GM23338 (cell line): ENCODE results near the gene MORC1. TPM values are rescaled to one million over a fixed set of nuclear protein-coding genes. Genes with fewer than 3 reads are reported as not detected.

ENCODE experiments used
- ATAC-seq: fragments of 200-7000 bp; cut with Tn5 transposase; 3 replicates; pipeline ENCODE4 v1.9.1; 2020
- DNase-seq: peaks from one replicate; pipeline ENCODE4 v3.0.0-alpha.2; 2015; ENCODE audit warnings: low spot score
- H2AFZ ChIP-seq: fragments of 200-600 bp; sonication (generic); 2 replicates; pipeline ENCODE4 v1.8.0; 2016; ENCODE audit warnings: antibody characterized with exemption, mild to moderate bottlenecking, moderate library complexity
- H3F3A ChIP-seq: fragments of 200-600 bp; sonication (generic); replicated peaks from 2 replicates; pipeline ENCODE4 v1.8.0; 2017; ENCODE audit warnings: antibody characterized with exemption, mixed run types, low read depth
- H3K27ac ChIP-seq: fragments of 200-600 bp; sonication (generic); 2 replicates; pipeline ENCODE4 v1.6.1; 2016; ENCODE audit warnings: low read depth
- H3K27me3 ChIP-seq: fragments of 200-600 bp; sonication (generic); 2 replicates; pipeline ENCODE4 v1.8.0; 2016; ENCODE audit warnings: mild to moderate bottlenecking, mixed run types, moderate library complexity; ENCODE audit not compliant: insufficient read depth
- H3K36me3 ChIP-seq: fragments of 200-600 bp; sonication (generic); 2 replicates; pipeline ENCODE4 v1.8.0; 2016; ENCODE audit warnings: mild to moderate bottlenecking; ENCODE audit not compliant: insufficient read depth
- H3K4me1 ChIP-seq: fragments of 200-600 bp; sonication (generic); 2 replicates; pipeline ENCODE4 v1.8.0; 2016; ENCODE audit warnings: mild to moderate bottlenecking, moderate library complexity; ENCODE audit not compliant: insufficient read depth
- H3K4me2 ChIP-seq: fragments of 200-600 bp; sonication (generic); 2 replicates; pipeline ENCODE4 v1.7.1; 2017; ENCODE audit warnings: mixed run types
- H3K4me3 ChIP-seq: fragments of 200-600 bp; sonication (generic); 2 replicates; pipeline ENCODE4 v1.6.1; 2016; ENCODE audit warnings: mixed run types
- H3K79me2 ChIP-seq: fragments of 200-600 bp; sonication (generic); replicated peaks from 2 replicates; pipeline ENCODE4 v1.8.0; 2017; ENCODE audit warnings: mild to moderate bottlenecking; ENCODE audit not compliant: insufficient read depth
- H3K9me2 ChIP-seq: fragments of 200-600 bp; sonication (generic); 2 replicates; pipeline ENCODE4 v1.8.0; 2017; ENCODE audit not compliant: insufficient read depth
- H4K20me1 ChIP-seq: fragments of 200-600 bp; sonication (generic); replicated peaks from 2 replicates; pipeline ENCODE4 v1.8.0; 2017; ENCODE audit warnings: mild to moderate bottlenecking; ENCODE audit not compliant: insufficient read depth
- H3K27ac Mint-ChIP-seq: 2 replicates; pipeline ENCODE4 v1.8.0; 2020; ENCODE audit warnings: inconsistent platforms, mild to moderate bottlenecking, moderate library complexity, mixed read lengths
- H3K27me3 Mint-ChIP-seq: 3 replicates; pipeline ENCODE4 v1.8.0; 2022; ENCODE audit warnings: low read depth, mild to moderate bottlenecking, moderate library complexity, mixed read lengths, inconsistent platforms; ENCODE audit not compliant: insufficient read depth, poor library complexity
- H3K36me3 Mint-ChIP-seq: 3 replicates; pipeline ENCODE4 v1.8.0; 2021; ENCODE audit warnings: low read depth, mild to moderate bottlenecking, inconsistent platforms, moderate library complexity, mixed read lengths
- H3K4me1 Mint-ChIP-seq: 3 replicates; pipeline ENCODE4 v1.8.0; 2020; ENCODE audit warnings: mild to moderate bottlenecking, inconsistent platforms, mixed read lengths
- H3K4me3 Mint-ChIP-seq: 3 replicates; pipeline ENCODE4 v1.8.0; 2021; ENCODE audit warnings: moderate library complexity, mild to moderate bottlenecking, inconsistent platforms, mixed read lengths
- H3K9me3 Mint-ChIP-seq: 3 replicates; pipeline ENCODE4 v1.8.0; 2020; ENCODE audit warnings: moderate library complexity, mild to moderate bottlenecking, inconsistent platforms, mixed read lengths
- EZH2 ChIP-seq: fragments of 200-600 bp; sonication (generic); IDR thresholded peaks from one replicate; pipeline ENCODE4 v1.8.0; 2017; ENCODE audit warnings: antibody characterized with exemption, mild to moderate bottlenecking, low read depth; ENCODE audit not compliant: unreplicated experiment
- NANOG ChIP-seq: IDR thresholded peaks from 2 replicates; pipeline ENCODE4 v1.6.1; 2016; ENCODE audit warnings: antibody characterized with exemption, borderline replicate concordance
- ZNF114 ChIP-seq: fragments of 250-450 bp; sonication (Bioruptor Pico); IDR thresholded peaks from 2 replicates; pipeline ENCODE4 v1.5.0; 2020; ENCODE audit warnings: mild to moderate bottlenecking, moderate library complexity
- ZNF462 ChIP-seq: fragments of 250-450 bp; sonication (Bioruptor Pico); IDR thresholded peaks from 2 replicates; pipeline ENCODE4 v1.5.0; 2020; ENCODE audit warnings: mild to moderate bottlenecking, moderate library complexity
- polyA plus RNA-seq: library from polyadenylated mRNA; unstranded; fragments of >200 nt; fragmentation: Nextera tagmentation; extraction: Ambion mirVana; gene quantifications from 2 replicates; pipeline ENCODE4 v1.2.1, GENCODE V29; 2016
- total RNA-seq: library from RNA; depleted of rRNA; stranded (reverse); fragments of >200 nt; shearing (Covaris generic); gene quantifications from 2 replicates; pipeline ENCODE4 v1.2.3, GENCODE V29; 2014
- TF ChIP-seq, protein P1 (sequence below): IDR thresholded peaks from one replicate; pipeline ENCODE4 v1.6.1; 2018; ENCODE audit warnings: antibody characterized with exemption; ENCODE audit not compliant: unreplicated experiment

The MORC1 gene
- total and polyA plus RNA-seq, 2 experiments from 2014 or later = not detected

DNA sequence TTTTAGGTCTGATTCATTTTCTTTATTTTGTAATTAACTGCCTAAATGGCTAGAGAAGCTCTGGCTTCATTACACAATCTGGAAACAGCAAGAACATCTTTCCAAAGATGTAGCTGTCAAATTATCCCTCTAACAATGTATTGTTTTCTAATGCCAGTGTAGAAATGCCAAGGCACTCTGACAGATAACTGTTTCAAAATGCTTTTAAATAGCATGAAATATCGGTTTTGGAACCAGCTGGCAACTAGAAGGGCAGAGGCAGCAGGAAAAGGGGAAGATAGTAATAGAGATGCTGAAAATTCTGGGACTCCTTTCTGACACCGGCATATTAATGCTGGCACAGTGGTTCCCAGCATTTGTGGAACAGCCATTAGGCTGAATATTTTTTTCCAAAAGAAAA lies 26.1 kb downstream of the MORC1 start:
- Histone ChIP-seq H3K4me3 (no peak overlapping the region), H2AFZ (no peak overlapping the region; the same call in 1 of the 2 replicates), H3F3A (no peaks in the 10 kb centered on the region), H3K79me2 (no peaks in the 10 kb centered on the region), H3K9me2 (no peaks in the 10 kb centered on the region; the same call in 1 of the 2 replicates), H3K4me1 (no peaks in the 10 kb centered on the region), H3K27me3 (no peaks in the 10 kb centered on the region), H4K20me1 (no peaks in the 10 kb centered on the region), H3K4me2 (no peak overlapping the region), H3K27ac (no peak overlapping the region), H3K36me3 (no peaks in the 10 kb centered on the region)
- ATAC-seq (no peak), DNase-seq (no peak)
- Mint-ChIP-seq H3K4me3 (no peak overlapping the region), H3K27me3 (no peaks in the 10 kb centered on the region), H3K36me3 (no peaks in the 10 kb centered on the region), H3K27ac (no peak overlapping the region), H3K9me3 (no peaks in the 10 kb centered on the region), H3K4me1 (no peaks in the 10 kb centered on the region; the same call in 2 of the 3 replicates)
- TF ChIP-seq, protein P1, sequence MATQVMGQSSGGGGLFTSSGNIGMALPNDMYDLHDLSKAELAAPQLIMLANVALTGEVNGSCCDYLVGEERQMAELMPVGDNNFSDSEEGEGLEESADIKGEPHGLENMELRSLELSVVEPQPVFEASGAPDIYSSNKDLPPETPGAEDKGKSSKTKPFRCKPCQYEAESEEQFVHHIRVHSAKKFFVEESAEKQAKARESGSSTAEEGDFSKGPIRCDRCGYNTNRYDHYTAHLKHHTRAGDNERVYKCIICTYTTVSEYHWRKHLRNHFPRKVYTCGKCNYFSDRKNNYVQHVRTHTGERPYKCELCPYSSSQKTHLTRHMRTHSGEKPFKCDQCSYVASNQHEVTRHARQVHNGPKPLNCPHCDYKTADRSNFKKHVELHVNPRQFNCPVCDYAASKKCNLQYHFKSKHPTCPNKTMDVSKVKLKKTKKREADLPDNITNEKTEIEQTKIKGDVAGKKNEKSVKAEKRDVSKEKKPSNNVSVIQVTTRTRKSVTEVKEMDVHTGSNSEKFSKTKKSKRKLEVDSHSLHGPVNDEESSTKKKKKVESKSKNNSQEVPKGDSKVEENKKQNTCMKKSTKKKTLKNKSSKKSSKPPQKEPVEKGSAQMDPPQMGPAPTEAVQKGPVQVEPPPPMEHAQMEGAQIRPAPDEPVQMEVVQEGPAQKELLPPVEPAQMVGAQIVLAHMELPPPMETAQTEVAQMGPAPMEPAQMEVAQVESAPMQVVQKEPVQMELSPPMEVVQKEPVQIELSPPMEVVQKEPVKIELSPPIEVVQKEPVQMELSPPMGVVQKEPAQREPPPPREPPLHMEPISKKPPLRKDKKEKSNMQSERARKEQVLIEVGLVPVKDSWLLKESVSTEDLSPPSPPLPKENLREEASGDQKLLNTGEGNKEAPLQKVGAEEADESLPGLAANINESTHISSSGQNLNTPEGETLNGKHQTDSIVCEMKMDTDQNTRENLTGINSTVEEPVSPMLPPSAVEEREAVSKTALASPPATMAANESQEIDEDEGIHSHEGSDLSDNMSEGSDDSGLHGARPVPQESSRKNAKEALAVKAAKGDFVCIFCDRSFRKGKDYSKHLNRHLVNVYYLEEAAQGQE = no peak
- no peak for TF ChIP-seq ZNF462 (CRISPR knock-in tag)
- no peak for TF ChIP-seq NANOG
- no peak for TF ChIP-seq EZH2
- no peak for TF ChIP-seq ZNF114 (CRISPR knock-in tag)
